ENCODE data around the gene RAP2A. TPM values are rescaled to one million over a fixed set of nuclear protein-coding genes. Genes with fewer than 3 reads are reported as not detected.

Gene RAP2A
- total RNA-seq, 1 donor from 2014 or later, result 31.3 TPM

GRCh38 chr13:97395447-97396136 is 38.4 kb upstream of the RAP2A start:
- no peak for DNase-seq (ENCODE audit: low spot score in 2 of 2, unreplicated experiment in 2 of 2)
- no peak for TF ChIP-seq CTCF (IDR thresholded peaks at IDR 0.05; ENCODE audit: unreplicated experiment)
- Mint-ChIP-seq H3K36me3 (peaks cover 2% of the 10 kb centered on the region), H3K9me3 (no peaks in the 10 kb centered on the region), H3K27ac (no peak overlapping the region), H3K4me1 (peaks cover 11% of the 10 kb centered on the region), H3K27me3 (ENCODE audit: low read depth) (no peaks in the 10 kb centered on the region), H3K4me3 (no peak overlapping the region)

GRCh38 chr13:97397267-97397666 is 36.7 kb upstream of the RAP2A start:
- Mint-ChIP-seq H3K9me3 (peaks cover 10% of the 10 kb centered on the region), H3K27ac (no peak overlapping the region), H3K4me1 (no peaks in the 10 kb centered on the region), H3K27me3 (ENCODE audit: low read depth) (no peaks in the 10 kb centered on the region), H3K4me3 (no peak overlapping the region), H3K36me3 (peaks cover 2% of the 10 kb centered on the region)
- no peak for DNase-seq (ENCODE audit: low spot score in 2 of 2, unreplicated experiment in 2 of 2)
- TF ChIP-seq CTCF (IDR thresholded peaks at IDR 0.05; ENCODE audit: unreplicated experiment), result no peak

GRCh38 chr13:97401421-97401820 is 32.5 kb upstream of the RAP2A start:
- no peak for TF ChIP-seq CTCF (IDR thresholded peaks at IDR 0.05; ENCODE audit: unreplicated experiment)
- Mint-ChIP-seq H3K9me3 (peaks cover 15% of the 10 kb centered on the region), H3K36me3 (no peaks in the 10 kb centered on the region), H3K27me3 (ENCODE audit: low read depth) (no peaks in the 10 kb centered on the region), H3K27ac (no peak overlapping the region), H3K4me3 (no peak overlapping the region), H3K4me1 (no peaks in the 10 kb centered on the region)
- DNase-seq (ENCODE audit: low spot score in 2 of 2, unreplicated experiment in 2 of 2), result no peak

- H3K4me3 Mint-ChIP-seq, result no peak overlapping the region
- no peak for DNase-seq (ENCODE audit: low spot score in 2 of 2, unreplicated experiment in 2 of 2)
- peaks cover 22% of the 10 kb centered on the region for H3K9me3 Mint-ChIP-seq
- no peak for TF ChIP-seq CTCF (IDR thresholded peaks at IDR 0.05; ENCODE audit: unreplicated experiment)
- H3K36me3 Mint-ChIP-seq, result no peaks in the 10 kb centered on the region
- H3K27ac Mint-ChIP-seq, result no peak overlapping the region
- no peaks in the 10 kb centered on the region for H3K4me1 Mint-ChIP-seq
- H3K27me3 Mint-ChIP-seq (ENCODE audit: low read depth), result no peaks in the 10 kb centered on the region
Measured at GRCh38 chr13:97403893-97404750, 29.8 kb upstream of the RAP2A start.

- Mint-ChIP-seq H3K27me3 (ENCODE audit: low read depth) (no peaks in the 10 kb centered on the region), H3K36me3 (no peaks in the 10 kb centered on the region), H3K4me1 (no peaks in the 10 kb centered on the region), H3K9me3 (peaks cover 12% of the 10 kb centered on the region), H3K27ac (no peak overlapping the region), H3K4me3 (no peak overlapping the region)
- DNase-seq (ENCODE audit: low spot score in 2 of 2, unreplicated experiment in 2 of 2), result no peak
- no peak for TF ChIP-seq CTCF (IDR thresholded peaks at IDR 0.05; ENCODE audit: unreplicated experiment)
Measured at GRCh38 chr13:97407540-97407939, 26.4 kb upstream of the RAP2A start.

Data from mesothelial cell of epicardium (in vitro differentiated cells).